ENCODE data around the gene SLIT3.

SLIT3 gene

GRCh38 chr5:169080448-169080911 lies 220.5 kb downstream of the SLIT3 start:
- no peak for DNase-seq (ENCODE audit: low spot score)

GRCh38 chr5:169079697-169080096 lies 221.2 kb downstream of the SLIT3 start:
- no peak for DNase-seq (ENCODE audit: low spot score)

GRCh38 chr5:169074839-169075238 lies 226.1 kb downstream of the SLIT3 start:
- DNase-seq (ENCODE audit: low spot score): no peak

GRCh38 chr5:169072233-169072632 lies 228.7 kb downstream of the SLIT3 start:
- no peak for DNase-seq (ENCODE audit: low spot score)

GRCh38 chr5:169070413-169070812 lies 230.5 kb downstream of the SLIT3 start:
- DNase-seq (ENCODE audit: low spot score): no peak

- no peak for DNase-seq (ENCODE audit: low spot score)
These were observed 233.2 kb downstream of the SLIT3 start for GRCh38 chr5:169067751-169068173.

GRCh38 chr5:169065400-169065799 lies 235.5 kb downstream of the SLIT3 start:
- no peak for DNase-seq (ENCODE audit: low spot score)

GRCh38 chr5:169064093-169064492 lies 236.8 kb downstream of the SLIT3 start:
- DNase-seq (ENCODE audit: low spot score): no peak

GRCh38 chr5:169063316-169063953 lies 237.5 kb downstream of the SLIT3 start:
- DNase-seq (ENCODE audit: low spot score): no peak

- no peak for DNase-seq (ENCODE audit: low spot score)
These were observed 238.2 kb downstream of the SLIT3 start for GRCh38 chr5:169062690-169063089.

- no peak for DNase-seq (ENCODE audit: low spot score)
These were observed 246.4 kb downstream of the SLIT3 start for GRCh38 chr5:169054506-169054905.

- no peak for DNase-seq (ENCODE audit: low spot score)
These were observed 248.7 kb downstream of the SLIT3 start for GRCh38 chr5:169052207-169052606.

- no peak for DNase-seq (ENCODE audit: low spot score)
These were observed 249.6 kb downstream of the SLIT3 start for GRCh38 chr5:169051351-169051750.

- DNase-seq (ENCODE audit: low spot score): no peak
These were observed 250.3 kb downstream of the SLIT3 start for GRCh38 chr5:169050636-169051035.

- DNase-seq (ENCODE audit: low spot score): no peak
These were observed 250.8 kb downstream of the SLIT3 start for GRCh38 chr5:169050146-169050571.

- no peak for DNase-seq (ENCODE audit: low spot score)
These were observed 251.2 kb downstream of the SLIT3 start for GRCh38 chr5:169049712-169050111.

GRCh38 chr5:169048181-169049125 lies 252.5 kb downstream of the SLIT3 start:
- DNase-seq (ENCODE audit: low spot score): no peak

- no peak for DNase-seq (ENCODE audit: low spot score)
These were observed 256.0 kb downstream of the SLIT3 start for GRCh38 chr5:169044962-169045361.

GRCh38 chr5:169041180-169041579 lies 259.8 kb downstream of the SLIT3 start:
- DNase-seq (ENCODE audit: low spot score): no peak

- DNase-seq (ENCODE audit: low spot score): no peak
These were observed 261.3 kb downstream of the SLIT3 start for GRCh38 chr5:169039592-169039991.

- DNase-seq (ENCODE audit: low spot score): no peak
These were observed 263.5 kb downstream of the SLIT3 start for GRCh38 chr5:169037466-169037865.

- no peak for DNase-seq (ENCODE audit: low spot score)
These were observed 264.7 kb downstream of the SLIT3 start for GRCh38 chr5:169036079-169036805.
